Left ventricle myocardium inferior (tissue), 1 donor: ENCODE measurements around the gene SPEM3. TPM values are rescaled to one million over a fixed set of nuclear protein-coding genes. Genes with fewer than 3 reads are reported as not detected.
A peak's percentile ranks its signal among the peaks of the same experiment; 100 is the strongest.

Source experiments
- DNase-seq: peaks from one replicate; pipeline ENCODE4 v3.0.0-alpha.2; 2020
- H3K27ac ChIP-seq: fragments of 200-600 bp; replicated peaks from 2 replicates; pipeline ENCODE4 v1.8.0; 2021
- H3K27me3 ChIP-seq: fragments of 200-600 bp; 2 replicates; pipeline ENCODE4 v1.8.0; 2021; ENCODE audit warnings: low read depth
- H3K36me3 ChIP-seq: fragments of 200-600 bp; 2 replicates; pipeline ENCODE4 v1.8.0; 2021
- H3K4me1 ChIP-seq: fragments of 200-600 bp; 2 replicates; pipeline ENCODE4 v1.8.0; 2021
- H3K4me3 ChIP-seq: fragments of 200-600 bp; 2 replicates; pipeline ENCODE4 v1.8.0; 2021; ENCODE audit warnings: mild to moderate bottlenecking, moderate library complexity
- H3K9me3 ChIP-seq: fragments of 200-600 bp; replicated peaks from 2 replicates; pipeline ENCODE4 v1.8.0; 2021
- intact Hi-C: fragments of 100-400 bp; cut with micrococcal nuclease; formaldehyde crosslinking; loops from one replicate; pipeline ENCODE4 v1.11.0; 2022
- total RNA-seq: library from RNA; stranded (reverse); fragmentation: NEBNext Ultra II Directional; extraction: Animal tissue kit (Norgen Biotek cat#: 25700); gene quantifications from one replicate; pipeline ENCODE4 v1.2.1, GENCODE V29; 2021
- TF ChIP-seq, protein P1 (sequence below): fragments of 200-600 bp; IDR thresholded peaks from 2 replicates; pipeline ENCODE4 v1.8.0; 2021; ENCODE audit warnings: antibody characterized with exemption, mild to moderate bottlenecking, borderline replicate concordance
- donor health status: DM: no; HTN: yes; CAD: no; lungs with severe emphysema.

Gene SPEM3
- total RNA-seq, 1 donor from 2014 or later = not detected

DNA sequence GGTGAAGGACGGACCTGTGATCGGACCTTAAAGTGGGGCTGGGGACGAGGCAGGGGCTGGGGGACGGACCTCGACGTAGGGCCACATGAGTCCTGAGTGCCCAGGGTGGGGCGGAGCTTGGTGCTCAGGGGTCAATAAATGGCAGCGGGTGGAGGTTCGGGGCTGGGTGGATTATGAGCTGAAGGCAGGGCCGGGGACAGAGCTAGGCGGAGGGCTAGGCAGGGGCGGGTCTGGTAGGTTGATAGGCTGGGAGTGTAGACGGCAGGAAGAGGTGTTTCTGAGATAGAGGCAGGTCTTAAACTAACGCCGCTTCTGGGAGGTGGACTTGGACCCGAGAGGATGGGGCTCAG, 16.9 kb downstream of the SPEM3 start:
- intact Hi-C loops = no loop called here
- TF ChIP-seq, protein P1, sequence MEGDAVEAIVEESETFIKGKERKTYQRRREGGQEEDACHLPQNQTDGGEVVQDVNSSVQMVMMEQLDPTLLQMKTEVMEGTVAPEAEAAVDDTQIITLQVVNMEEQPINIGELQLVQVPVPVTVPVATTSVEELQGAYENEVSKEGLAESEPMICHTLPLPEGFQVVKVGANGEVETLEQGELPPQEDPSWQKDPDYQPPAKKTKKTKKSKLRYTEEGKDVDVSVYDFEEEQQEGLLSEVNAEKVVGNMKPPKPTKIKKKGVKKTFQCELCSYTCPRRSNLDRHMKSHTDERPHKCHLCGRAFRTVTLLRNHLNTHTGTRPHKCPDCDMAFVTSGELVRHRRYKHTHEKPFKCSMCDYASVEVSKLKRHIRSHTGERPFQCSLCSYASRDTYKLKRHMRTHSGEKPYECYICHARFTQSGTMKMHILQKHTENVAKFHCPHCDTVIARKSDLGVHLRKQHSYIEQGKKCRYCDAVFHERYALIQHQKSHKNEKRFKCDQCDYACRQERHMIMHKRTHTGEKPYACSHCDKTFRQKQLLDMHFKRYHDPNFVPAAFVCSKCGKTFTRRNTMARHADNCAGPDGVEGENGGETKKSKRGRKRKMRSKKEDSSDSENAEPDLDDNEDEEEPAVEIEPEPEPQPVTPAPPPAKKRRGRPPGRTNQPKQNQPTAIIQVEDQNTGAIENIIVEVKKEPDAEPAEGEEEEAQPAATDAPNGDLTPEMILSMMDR = no peak
- DNase-seq = no peak
- peaks cover 39% of the 10 kb centered on the region for H3K27me3 ChIP-seq
- H3K27ac ChIP-seq = peak overlapping the region; percentile 74
- peak overlapping the region; percentile 70 for H3K4me3 ChIP-seq
- no peaks in the 10 kb centered on the region for H3K36me3 ChIP-seq
- H3K9me3 ChIP-seq = no peaks in the 10 kb centered on the region
- H3K4me1 ChIP-seq = peaks cover 30% of the 10 kb centered on the region

DNA sequence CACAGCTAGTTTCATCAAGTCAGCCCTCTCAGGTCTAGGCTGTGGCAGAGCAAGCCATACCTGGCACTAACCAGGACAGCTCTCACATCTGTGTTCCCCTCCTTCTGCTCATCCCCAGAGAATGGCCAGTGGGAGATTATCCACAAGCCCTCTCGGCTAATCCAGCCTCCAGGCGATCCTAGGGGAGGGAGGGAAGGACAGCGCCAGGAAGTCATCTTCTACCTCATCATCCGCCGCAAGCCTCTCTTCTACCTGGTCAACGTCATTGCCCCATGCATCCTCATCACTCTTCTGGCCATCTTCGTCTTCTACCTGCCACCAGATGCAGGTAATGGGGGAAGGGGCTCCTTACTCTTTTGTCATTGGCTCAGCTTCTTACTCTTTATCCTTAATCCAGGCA, 19.8 kb downstream of the SPEM3 start:
- Histone ChIP-seq H3K9me3 (no peaks in the 10 kb centered on the region), H3K27me3 (peaks cover 35% of the 10 kb centered on the region), H3K36me3 (no peaks in the 10 kb centered on the region), H3K4me3 (no peak overlapping the region), H3K27ac (no peak overlapping the region), H3K4me1 (peaks cover 24% of the 10 kb centered on the region)
- intact Hi-C loops = no loop called here
- no peak for DNase-seq
- TF ChIP-seq, protein P1 = no peak

DNA sequence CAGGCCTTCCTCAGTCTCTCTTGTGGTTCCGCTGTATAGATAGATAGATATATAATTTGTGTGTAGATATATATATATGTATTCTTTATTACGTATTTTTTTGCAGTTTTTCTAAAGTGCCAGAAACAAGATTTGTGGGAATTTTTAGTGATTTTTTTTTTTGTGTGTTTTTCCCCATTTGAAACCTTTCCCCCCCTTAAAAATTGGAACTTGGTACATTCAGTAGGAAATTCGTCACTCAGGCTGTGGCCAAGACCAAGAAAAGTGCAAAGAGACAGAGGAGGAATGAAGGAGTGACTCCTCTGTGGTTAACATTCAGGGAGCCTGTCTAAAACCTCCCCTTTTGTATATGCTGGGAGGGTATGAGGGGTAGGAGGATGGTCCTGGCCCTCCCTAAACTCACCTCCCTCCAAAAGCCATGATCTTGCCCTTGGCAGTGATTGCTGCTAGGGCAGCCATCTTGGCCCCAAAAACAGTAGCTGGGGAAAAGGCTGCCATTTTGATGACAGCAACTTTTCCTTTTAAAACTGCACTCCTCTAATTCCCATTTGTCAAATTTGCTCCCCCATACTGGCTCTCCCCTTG, 31.4 kb downstream of the SPEM3 start:
- peak overlapping the region; percentile 27 for H3K27ac ChIP-seq
- TF ChIP-seq, protein P1 = no peak
- H3K27me3 ChIP-seq = no peaks in the 10 kb centered on the region
- H3K4me3 ChIP-seq = no peak overlapping the region
- intact Hi-C loops = no loop called here
- H3K9me3 ChIP-seq = no peaks in the 10 kb centered on the region
- DNase-seq = no peak
- H3K4me1 ChIP-seq = peaks cover 19% of the 10 kb centered on the region
- peaks cover 29% of the 10 kb centered on the region for H3K36me3 ChIP-seq

DNA sequence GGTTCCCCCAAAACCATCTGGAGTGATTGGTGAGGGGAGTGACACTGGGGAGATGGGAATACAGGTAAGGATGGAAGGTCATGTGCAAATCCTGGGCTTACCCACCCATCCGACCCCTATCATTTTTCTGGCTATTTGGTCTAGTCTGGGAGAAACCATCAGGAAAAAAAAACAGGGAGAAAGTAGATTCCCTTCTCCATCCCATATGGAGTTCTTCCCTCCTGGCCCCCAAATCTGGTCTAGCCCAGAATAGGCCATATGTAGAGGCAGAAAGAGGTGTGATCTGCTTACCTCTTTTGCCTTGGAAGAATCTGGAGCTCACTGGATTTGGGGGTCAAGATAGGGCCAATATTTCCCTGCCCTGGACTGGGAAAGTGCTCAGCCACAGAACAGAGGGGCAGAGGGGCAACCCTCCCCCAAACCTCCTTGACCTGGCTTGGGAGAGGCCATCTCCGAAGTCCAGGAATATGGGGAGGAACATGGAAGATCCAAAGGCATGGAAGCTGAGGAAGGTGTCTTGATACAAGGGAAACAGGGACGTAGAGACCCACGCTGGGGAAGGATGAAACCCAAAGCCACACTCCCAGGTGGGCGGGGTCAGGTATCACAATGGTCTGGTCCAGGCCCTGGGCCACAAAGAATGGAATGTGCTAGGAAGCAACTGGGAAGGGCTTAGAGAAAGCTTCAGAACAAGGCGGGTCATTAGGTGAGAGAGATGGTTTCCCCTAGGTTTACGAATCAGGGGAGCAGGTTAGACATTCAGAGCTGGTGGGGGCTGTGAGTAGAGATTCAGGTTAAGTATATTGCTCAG, 32.4 kb downstream of the SPEM3 start:
- H3K27me3 ChIP-seq = no peaks in the 10 kb centered on the region
- TF ChIP-seq, protein P1 = no peak
- no peak overlapping the region for H3K4me3 ChIP-seq
- no peak for DNase-seq
- intact Hi-C loops = no loop called here
- peaks cover 17% of the 10 kb centered on the region for H3K4me1 ChIP-seq
- peaks cover 39% of the 10 kb centered on the region for H3K36me3 ChIP-seq
- no peaks in the 10 kb centered on the region for H3K9me3 ChIP-seq
- no peak overlapping the region for H3K27ac ChIP-seq

- TF ChIP-seq, protein P1 = no peak
- intact Hi-C loops = no loop called here
- no peak overlapping the region for H3K27ac ChIP-seq
- no peaks in the 10 kb centered on the region for H3K9me3 ChIP-seq
- peaks cover 43% of the 10 kb centered on the region for H3K36me3 ChIP-seq
- no peaks in the 10 kb centered on the region for H3K27me3 ChIP-seq
- DNase-seq = no peak
- no peak overlapping the region for H3K4me3 ChIP-seq
- H3K4me1 ChIP-seq = peaks cover 25% of the 10 kb centered on the region
These were observed 34.1 kb downstream of the SPEM3 start for GRCh38 chr17:7462474-7463371.
